ENCODE data around the gene LRRC43.
"Not testable (repeated sequence)": the region's sequence is repeated elsewhere in the genome, so short reads cannot be mapped to it uniquely, and the experiment has no call there.

The LRRC43 gene

GRCh38 chr12:122195405-122195804, 12.5 kb downstream of the LRRC43 start:
- FAIRE-seq, result no peak

DNA sequence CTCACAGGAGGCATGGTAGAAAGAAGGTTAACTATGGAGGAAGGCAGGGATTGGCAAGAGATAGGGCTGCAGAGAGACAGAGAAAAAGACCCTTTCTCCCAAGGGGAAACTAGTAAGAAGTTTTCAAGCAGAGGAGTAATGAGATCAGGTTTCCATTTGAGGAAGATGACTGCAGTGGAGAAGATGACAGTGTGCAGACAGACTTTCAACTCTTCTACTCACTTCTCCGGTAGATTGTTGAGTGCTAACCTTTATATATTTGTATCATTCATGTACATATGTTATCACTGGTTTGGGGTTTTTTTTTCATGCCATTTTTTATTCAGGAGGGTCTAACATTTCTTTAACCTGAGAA, 14.7 kb downstream of the LRRC43 start:
- FAIRE-seq, result no peak

DNA sequence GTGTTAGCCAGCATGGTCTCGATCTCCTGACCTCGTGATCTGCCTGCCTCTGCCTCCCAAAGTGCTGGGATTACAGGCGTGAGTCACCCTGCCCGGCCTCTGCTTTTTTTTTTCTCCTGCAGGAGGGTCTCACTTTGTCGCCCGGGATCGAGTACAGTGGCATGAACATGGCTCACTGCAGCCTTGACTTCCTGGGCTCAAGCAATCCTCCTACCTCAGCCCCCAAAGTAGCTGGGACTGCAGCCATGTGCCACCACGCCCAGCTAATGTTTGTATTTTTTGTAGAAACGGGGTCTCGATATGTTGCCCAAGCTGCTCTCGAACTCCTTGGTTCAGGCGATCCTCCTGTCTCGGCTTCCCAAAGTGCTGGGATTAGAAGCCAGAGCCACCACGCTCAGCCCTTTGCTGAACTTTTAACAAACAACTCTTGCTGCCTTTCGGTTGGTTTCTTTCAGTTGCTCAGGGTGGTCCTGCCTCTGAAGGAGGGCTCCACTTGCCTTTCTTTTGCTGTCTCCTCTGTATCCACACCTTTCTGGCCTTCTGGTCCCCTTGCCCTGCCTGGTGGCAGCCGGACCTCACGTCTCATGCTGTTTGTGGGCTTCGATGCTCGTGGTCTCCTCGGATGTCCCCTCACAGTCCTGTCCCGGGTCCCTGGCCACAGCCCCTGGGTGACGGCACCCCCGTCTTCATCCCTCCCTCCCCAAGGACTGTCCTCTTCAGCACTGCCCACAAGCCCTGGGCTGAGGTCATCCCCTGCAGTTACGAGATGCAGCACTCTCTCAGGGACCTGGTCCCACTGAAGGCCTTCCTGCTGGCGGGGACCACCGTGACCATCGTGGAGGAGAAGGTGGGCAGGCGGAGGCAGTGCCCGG, 16.8 kb downstream of the LRRC43 start:
- FAIRE-seq, result no peak

DNA sequence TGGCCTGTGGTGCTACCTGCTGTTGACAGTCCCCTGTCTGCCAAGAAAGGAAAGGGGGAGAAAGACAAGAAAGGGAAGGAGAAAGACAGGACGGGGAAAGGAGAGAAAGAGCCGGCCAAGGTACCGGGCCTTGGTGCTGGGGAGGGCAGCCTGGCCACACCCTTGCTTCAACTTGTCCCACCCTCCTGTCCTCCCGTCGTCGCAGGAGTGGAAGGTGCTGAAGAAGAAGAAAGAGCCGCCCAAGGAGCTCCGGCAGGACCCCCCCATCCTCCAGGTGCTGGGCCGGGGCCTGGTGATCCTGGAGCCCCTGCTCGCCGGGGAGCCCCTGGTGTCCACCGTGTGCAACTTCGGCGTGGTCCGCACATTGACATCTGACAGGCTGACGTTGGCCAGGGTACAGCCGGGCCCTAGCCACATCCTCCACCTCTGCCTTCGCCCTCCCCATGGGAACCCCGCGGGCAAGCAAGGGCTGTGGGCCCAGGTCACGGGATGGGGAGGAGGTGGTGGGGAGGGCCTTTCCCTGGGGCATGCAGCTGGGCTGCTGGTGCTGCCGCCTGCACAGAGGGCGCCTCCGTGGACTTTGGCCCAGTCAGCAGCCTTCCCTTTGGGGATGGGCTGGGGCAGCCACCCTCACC, 17.7 kb downstream of the LRRC43 start:
- no peak for FAIRE-seq

DNA sequence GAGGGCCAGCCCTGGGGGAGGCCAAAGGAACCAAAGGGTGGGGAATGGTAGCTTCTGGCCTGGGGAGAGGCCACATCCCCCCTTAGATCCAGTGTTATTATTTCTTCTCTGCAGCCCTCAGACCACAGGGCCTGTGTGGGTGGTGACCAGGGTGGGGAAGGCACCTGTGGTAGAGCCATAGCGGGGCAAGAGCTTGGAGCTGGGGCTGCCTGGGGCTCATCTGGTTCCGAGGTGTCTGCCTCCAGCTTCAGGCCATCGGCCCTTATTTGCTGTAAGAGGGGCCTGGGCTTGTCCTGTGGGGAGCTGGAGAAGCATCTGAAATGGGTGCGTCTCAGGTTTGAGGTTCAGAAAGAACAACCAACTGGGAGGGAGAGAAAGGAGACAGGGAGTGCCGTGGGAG, 18.5 kb downstream of the LRRC43 start:
- no peak for FAIRE-seq

GRCh38 chr12:122202017-122202416, 19.1 kb downstream of the LRRC43 start:
- FAIRE-seq, result peak; percentile 3

- FAIRE-seq, result not testable (repeated sequence)
Measured at GRCh38 chr12:122202811-122203210, 19.9 kb downstream of the LRRC43 start.

- no peak for FAIRE-seq
Measured at GRCh38 chr12:122203301-122204166, 20.6 kb downstream of the LRRC43 start, which contains the start of gene B3GNT4. B3GNT4 (plus strand) TSS chr12:122203709; CDS start chr12:122204619, 910 bp downstream.

- FAIRE-seq, result no peak
Measured at GRCh38 chr12:122204167-122205052, 21.5 kb downstream of the LRRC43 start.

DNA sequence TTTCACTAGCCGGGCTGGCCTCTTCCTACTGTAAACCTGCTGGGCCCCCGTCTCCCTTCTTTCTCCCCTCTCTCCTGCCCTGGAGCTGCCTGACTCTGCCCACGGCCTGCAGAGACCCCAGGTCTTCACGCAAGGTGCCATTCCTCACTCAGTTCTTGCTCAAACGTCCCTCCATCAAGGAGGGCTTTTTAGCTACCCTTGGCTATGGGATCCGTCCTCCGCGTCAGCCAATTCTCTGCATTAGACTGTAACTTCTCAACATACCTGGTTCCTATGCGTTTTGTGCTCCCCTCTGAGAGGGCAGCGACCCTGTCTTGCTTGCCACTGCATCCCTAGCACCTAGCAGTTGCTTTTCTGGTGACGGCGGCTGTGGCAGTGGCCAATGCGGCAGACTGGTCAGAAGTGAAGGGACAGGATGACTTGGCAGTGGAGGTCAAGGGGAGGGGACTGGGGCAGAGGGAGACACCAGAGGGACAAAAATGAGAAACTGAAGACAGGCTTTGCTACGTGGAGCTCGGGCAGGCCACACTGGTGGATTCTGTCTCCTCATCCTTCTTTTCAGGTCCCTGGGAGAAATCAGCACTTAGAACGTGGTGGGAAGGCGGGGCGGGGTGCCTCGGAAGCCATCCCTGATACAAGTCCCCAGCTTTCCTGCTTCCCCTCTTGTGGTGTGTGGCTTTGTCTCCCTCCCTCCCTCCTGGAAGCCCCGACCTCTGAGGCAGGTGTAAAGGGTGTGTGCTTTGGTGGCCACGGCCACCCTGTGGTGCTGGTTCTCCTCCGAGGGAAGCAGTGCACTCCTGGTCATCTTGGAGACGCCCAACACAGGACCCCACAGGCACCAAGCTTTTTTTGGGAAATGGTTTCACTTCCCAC, 22.4 kb downstream of the LRRC43 start:
- FAIRE-seq, result no peak

GRCh38 chr12:122206111-122206881, 23.4 kb downstream of the LRRC43 start:
- no peak for FAIRE-seq

- no peak for FAIRE-seq
Measured at GRCh38 chr12:122206976-122207375, 24.1 kb downstream of the LRRC43 start.

DNA sequence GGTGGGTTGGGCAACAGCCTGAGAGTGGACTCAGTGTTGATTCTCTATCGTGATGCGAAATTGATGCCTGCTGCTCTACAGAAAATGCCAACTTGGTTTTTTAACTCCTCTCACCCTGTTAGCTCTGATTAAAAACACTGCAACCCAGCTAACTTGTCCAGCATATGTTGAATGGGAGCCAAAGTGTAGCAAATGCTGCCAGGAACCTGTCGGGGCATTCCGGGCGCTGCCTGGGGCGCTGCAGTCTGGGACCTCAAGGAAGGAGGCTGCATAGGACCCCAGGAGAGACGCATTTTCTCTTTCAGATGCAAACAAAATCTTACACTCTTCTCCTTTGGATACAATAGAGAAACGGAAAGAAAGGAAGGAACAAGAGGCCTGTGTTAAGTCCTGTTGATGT, 24.5 kb downstream of the LRRC43 start:
- FAIRE-seq, result no peak

DNA sequence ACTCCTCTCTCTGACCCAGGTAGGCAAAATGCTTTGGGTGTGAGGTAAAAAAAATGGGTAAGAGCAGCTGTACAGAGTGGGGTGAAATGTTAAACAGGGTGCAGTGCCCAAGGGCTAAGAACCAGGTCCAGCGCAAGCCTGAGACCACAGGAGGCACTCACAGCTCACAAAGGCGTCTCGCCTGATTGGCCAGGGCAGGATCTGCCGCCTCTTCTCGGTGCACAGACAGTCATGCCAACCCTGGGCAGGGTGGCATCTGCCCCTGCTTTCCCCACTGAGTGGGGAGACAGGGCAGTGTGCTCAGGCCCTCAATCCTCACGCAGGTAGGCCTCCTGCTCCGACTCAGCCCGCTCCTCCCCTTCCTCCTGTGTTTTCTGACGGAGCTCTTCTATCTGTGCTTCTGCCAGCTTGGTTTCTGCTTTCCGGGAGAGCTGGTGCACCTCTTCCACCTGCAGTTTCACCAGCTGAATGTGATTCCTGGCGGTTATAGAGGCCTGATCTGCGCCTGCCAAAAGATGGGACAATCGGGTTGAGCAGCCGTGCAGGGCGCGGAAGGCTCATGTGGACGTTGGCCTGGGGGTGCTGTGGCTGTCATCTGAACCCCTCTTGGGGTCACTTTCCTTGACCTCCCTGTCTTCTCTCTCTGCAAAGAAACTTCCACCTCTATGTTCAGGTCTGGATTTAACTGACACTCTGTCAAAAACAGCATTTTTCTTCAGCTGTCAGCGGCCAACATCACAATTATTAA, 25.3 kb downstream of the LRRC43 start:
- FAIRE-seq, result no peak

DNA sequence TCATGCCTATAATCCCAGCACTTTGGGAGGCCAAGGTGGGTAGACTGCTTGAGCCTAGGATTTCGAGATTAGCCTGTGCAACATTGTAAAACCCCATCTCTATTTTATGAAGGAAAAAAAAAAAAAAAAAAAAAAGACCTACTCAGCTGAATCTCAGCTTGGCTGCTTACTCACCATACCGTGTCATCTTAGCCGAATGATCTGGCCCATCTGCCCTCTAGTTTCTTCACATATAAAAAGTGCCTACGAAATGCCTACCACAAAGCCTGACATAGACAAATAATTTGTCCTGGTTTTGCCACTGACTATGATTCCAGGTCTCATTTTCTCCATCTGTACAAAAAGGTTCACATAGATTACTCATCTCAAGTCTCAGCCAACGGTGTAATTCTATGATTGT, 32.8 kb downstream of the LRRC43 start:
- no peak for FAIRE-seq

DNA sequence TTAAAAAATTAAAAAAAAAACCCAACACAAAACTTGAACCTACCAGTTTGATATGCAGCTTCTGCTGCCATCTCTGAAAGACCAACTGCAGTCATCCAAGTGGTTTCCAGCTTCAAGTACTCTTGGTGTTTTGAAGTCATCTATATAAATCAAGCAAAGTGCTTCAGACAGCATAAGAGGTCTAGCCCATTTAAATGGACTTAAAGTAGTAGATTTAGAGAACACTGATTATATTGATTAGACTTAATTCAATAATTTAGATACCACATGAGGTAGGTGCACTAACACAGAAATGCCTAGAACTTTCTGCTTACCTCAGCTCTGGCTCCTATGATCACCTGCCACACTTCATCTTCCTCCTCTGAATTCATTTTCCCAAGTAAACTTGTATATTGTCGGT, 33.5 kb downstream of the LRRC43 start:
- no peak for FAIRE-seq

GRCh38 chr12:122225683-122226365, 42.9 kb downstream of the LRRC43 start, which contains the start of gene DIABLO:
DIABLO (minus strand) TSS chr12:122226052; CDS start chr12:122226014, 38 bp downstream.
- peak; percentile 99 for FAIRE-seq

DNA sequence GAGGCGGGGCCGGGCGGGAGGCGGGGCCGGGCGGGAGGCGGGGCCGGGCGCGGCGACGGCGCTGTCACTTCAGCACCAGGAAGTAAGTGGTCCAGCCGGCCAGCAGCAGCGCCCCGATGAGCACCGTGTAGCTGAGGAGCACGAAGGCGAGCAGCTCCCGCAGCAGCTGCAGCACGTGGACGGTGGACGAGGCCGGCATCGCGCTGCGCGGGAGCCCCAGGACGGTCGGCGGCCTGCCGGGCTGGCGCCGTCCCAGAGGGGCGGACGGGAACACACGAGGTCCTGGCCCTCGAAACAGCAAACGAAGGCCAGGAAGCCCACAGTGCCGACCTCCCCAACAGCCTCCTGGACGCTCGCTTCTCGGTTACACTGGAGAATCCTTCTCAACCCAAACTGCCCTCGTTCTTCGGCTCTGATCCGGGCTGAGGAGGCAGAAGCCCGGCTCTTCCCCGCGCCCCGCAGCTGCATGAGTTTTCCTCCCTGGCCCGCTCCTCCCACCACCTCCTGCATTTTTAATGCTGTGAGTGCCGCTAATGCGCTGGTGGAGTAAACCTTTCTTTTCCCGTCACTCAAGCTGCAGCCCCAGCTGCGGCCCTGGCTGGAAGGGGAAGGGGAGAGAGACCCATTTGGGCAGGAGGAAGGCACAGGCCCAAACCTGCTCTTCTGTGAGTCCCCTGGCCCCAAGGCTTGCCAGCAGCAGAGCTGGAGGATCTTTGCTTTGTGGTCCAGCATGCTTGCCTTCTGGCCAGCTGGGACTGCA, 43.6 kb downstream of the LRRC43 start:
- no peak for FAIRE-seq
